HepG2 (cell line): Measurements from ENCODE around the gene CPSF7. TPM values are rescaled to one million over a fixed set of nuclear protein-coding genes. Genes with fewer than 3 reads are reported as not detected.

Source experiments
- ATAC-seq: fragments of 200-7000 bp; cut with Tn5 transposase; 3 replicates; pipeline ENCODE4 v1.9.1; 2020; ENCODE audit warnings: mild to moderate bottlenecking, moderate library complexity
- BruUV-seq: library from RNA; stranded (reverse); fragments of 400-500 nt; replicated peaks from 2 replicates; lab custom pipeline; 2021; lab: Mats Ljungman, UMichigan
- CTCF ChIA-PET: fragments of 300-600 bp; formaldehyde crosslinking; extraction: SDS; loops from one replicate; lab custom pipeline; 2021; ENCODE audit warnings: low total read pairs, inconsistent platforms, low intra/inter-chr PET ratio; lab: Yijun Ruan, JAX
- POLR2A ChIA-PET: fragments of 350-600 bp; sonication (Branson Sonifier 250); formaldehyde crosslinking; loops from one replicate; lab custom pipeline; 2020; ENCODE audit warnings: antibody characterized with exemption, inconsistent platforms; lab: Yijun Ruan, JAX
- DNase-seq: peaks from one replicate; pipeline ENCODE4 v3.0.0-alpha.2; 2015; ENCODE audit warnings: low spot score
- FAIRE-seq: peaks from 3 replicates; lab custom pipeline; 2011; peaks lifted over from hg19 to GRCh38; lab: Jason Lieb, UNC
- H2AFZ ChIP-seq: one replicate; pipeline ENCODE4 v1.6.1; 2011; ENCODE audit warnings: low read length, inconsistent platforms
- H3K27ac ChIP-seq: fragments of 300-600 bp; 3 replicates; pipeline ENCODE4 v1.8.0; 2011; ENCODE audit warnings: mixed run types, mild to moderate bottlenecking, mixed read lengths, low read length, inconsistent platforms; ENCODE audit not compliant: insufficient read depth; ENCODE audit errors: extremely low read length
- H3K27me3 ChIP-seq, 2 experiments: fragments of 200-600 bp in 1 of 2; 2 replicates in 1 of 2; 3 replicates in 1 of 2; pipeline versions ENCODE4 v1.6.0 to v1.8.0; 2011; ENCODE audit warnings: low read length in 2 of 2, mild to moderate bottlenecking in 2 of 2, moderate library complexity in 2 of 2, inconsistent platforms in 1 of 2; ENCODE audit not compliant: insufficient read depth in 2 of 2, control insufficient read depth in 1 of 2
- H3K36me3 ChIP-seq, 2 experiments: fragments of 200-600 bp in 1 of 2; replicated peaks in 1 of 2; 2 replicates in 1 of 2; 3 replicates in 1 of 2; pipeline versions ENCODE4 v1.5.1 to v1.8.0; 2011; ENCODE audit warnings: low read length in 2 of 2, inconsistent platforms in 1 of 2; ENCODE audit not compliant: insufficient read depth in 2 of 2, control insufficient read depth in 1 of 2
- H3K4me1 ChIP-seq: 2 replicates; pipeline ENCODE4 v1.5.1; 2012; ENCODE audit warnings: low read length, inconsistent platforms; ENCODE audit not compliant: insufficient read depth
- H3K4me2 ChIP-seq: 2 replicates; pipeline ENCODE4 v1.6.0; 2011; ENCODE audit warnings: low read depth, low read length, inconsistent platforms
- H3K4me3 ChIP-seq, 3 experiments: fragments of 200-600 bp in 1 of 3; sonication (generic), shearing (Covaris generic) in 1 of 3; replicated peaks in 1 of 3; 2 replicates each; pipeline ENCODE4 v1.5.1; 2011 to 2016; ENCODE audit warnings: low read length in 3 of 3, inconsistent platforms in 2 of 3, low read depth in 2 of 3, mild to moderate bottlenecking in 2 of 3, control low read depth in 1 of 3, mixed read lengths in 1 of 3; ENCODE audit not compliant: insufficient read depth in 1 of 3
- H3K79me2 ChIP-seq: one replicate; pipeline ENCODE4 v1.6.1; 2011; ENCODE audit warnings: low read length, inconsistent platforms; ENCODE audit not compliant: insufficient read depth
- H3K9ac ChIP-seq: 2 replicates; pipeline ENCODE4 v1.6.0; 2011; ENCODE audit warnings: mild to moderate bottlenecking, low read depth, low read length, inconsistent platforms; ENCODE audit not compliant: insufficient read depth
- H3K9me3 ChIP-seq: 2 replicates; pipeline ENCODE4 v1.5.1; 2012; ENCODE audit warnings: mild to moderate bottlenecking, low read length
- H4K20me1 ChIP-seq: 2 replicates; pipeline ENCODE4 v1.6.0; 2011; ENCODE audit warnings: inconsistent platforms, mild to moderate bottlenecking, low read length, moderate library complexity; ENCODE audit not compliant: insufficient read depth
- ADNP ChIP-seq: sonication (generic); formaldehyde crosslinking; IDR thresholded peaks from 2 replicates; pipeline ENCODE4 v1.4.0; 2020; ENCODE audit warnings: missing genetic modification reagents
- NFYC ChIP-seq: IDR thresholded peaks from 2 replicates; pipeline ENCODE4 v1.6.1; 2016; ENCODE audit warnings: missing genetic modification reagents, missing compliant biosample characterization
- REXO4 ChIP-seq: sonication (generic); formaldehyde crosslinking; IDR thresholded peaks from 2 replicates; pipeline ENCODE4 v1.8.0; 2022; ENCODE audit warnings: missing genetic modification reagents, mild to moderate bottlenecking, borderline replicate concordance
- YEATS2 ChIP-seq: sonication (generic); formaldehyde crosslinking; IDR thresholded peaks from 2 replicates; pipeline ENCODE4 v1.4.0; 2020; ENCODE audit warnings: missing genetic modification reagents, borderline replicate concordance
- ZNF773 ChIP-seq: sonication (generic); formaldehyde crosslinking; IDR thresholded peaks from 2 replicates; pipeline ENCODE4 v1.4.0; 2020; ENCODE audit warnings: missing genetic modification reagents, borderline replicate concordance
- ZNF83 ChIP-seq: sonication (generic); formaldehyde crosslinking; IDR thresholded peaks from 2 replicates; pipeline ENCODE4 v1.4.0; 2020; ENCODE audit warnings: missing genetic modification reagents, mild to moderate bottlenecking, borderline replicate concordance
- ZNF850 ChIP-seq: sonication (generic); formaldehyde crosslinking; conservative IDR thresholded peaks from 2 replicates; pipeline ENCODE4 v1.9.0; 2021; ENCODE audit warnings: mild to moderate bottlenecking, missing genetic modification reagents
- WGBS: methylation state at CpG from one replicate; pipeline ENCODE4 v1.1.6; 2017; ENCODE audit warnings: low lambda C conversion rate; 5-methylcytosine and 5-hydroxymethylcytosine counted together
- in situ Hi-C: cut with HindIII; loops from 2 replicates; pipeline ENCODE4 v1.10.0; 2017; ENCODE audit warnings: low pct_unique_long_range_greater_than_20kb; ENCODE audit not compliant: extremely low pct_ligation_motif_present
- intact Hi-C: fragments of 100-400 bp; cut with micrococcal nuclease; formaldehyde crosslinking; loops from one replicate; pipeline ENCODE4 v1.10.0; 2022; ENCODE audit not compliant: unreplicated experiment
- polyA plus RNA-seq, 8 experiments: library from polyadenylated mRNA; depleted of rRNA in 3 of 8; stranded (reverse) in 7 of 8; unstranded in 1 of 8; fragments of >200 nt; fragmentation: Illumina TruSeq in 4 of 8; extraction: Trizol in 4 of 8; gene quantifications; 2 replicates each; pipeline versions ENCODE4 v1.2.1 to v1.2.3, GENCODE V29; 2011 to 2016; ENCODE audit warnings: low read depth in 4 of 8, missing spikeins in 1 of 8, mixed read lengths in 1 of 8; ENCODE audit not compliant: insufficient read depth in 1 of 8
- total RNA-seq, 5 experiments: library from RNA; depleted of rRNA; stranded (reverse); fragments of >200 nt; fragmentation: Illumina TruSeq; extraction: Trizol; gene quantifications; 2 replicates each; pipeline ENCODE4 v1.2.3, GENCODE V29; 2016; ENCODE audit warnings: low read depth in 1 of 5
- TF ChIP-seq, protein P1 (sequence below): sonication (generic); formaldehyde crosslinking; IDR thresholded peaks from 2 replicates; pipeline ENCODE4 v1.4.0; 2020; ENCODE audit warnings: missing genetic modification reagents, borderline replicate concordance
- TF ChIP-seq, protein P2 (sequence below): sonication (generic); formaldehyde crosslinking; IDR thresholded peaks from 2 replicates; pipeline ENCODE4 v1.4.0; 2020; ENCODE audit warnings: missing genetic modification reagents
- TF ChIP-seq, protein P3 (sequence below): sonication (generic); formaldehyde crosslinking; IDR thresholded peaks from 2 replicates; pipeline ENCODE4 v1.8.0; 2022; ENCODE audit warnings: mild to moderate bottlenecking, missing genetic modification reagents

Gene CPSF7
- total and polyA plus RNA-seq, 2 of the 13 experiments (the other 11 are each of a cell fraction or from before 2014, with no cell fraction given) = 34.1 to 36.8 TPM

DNA sequence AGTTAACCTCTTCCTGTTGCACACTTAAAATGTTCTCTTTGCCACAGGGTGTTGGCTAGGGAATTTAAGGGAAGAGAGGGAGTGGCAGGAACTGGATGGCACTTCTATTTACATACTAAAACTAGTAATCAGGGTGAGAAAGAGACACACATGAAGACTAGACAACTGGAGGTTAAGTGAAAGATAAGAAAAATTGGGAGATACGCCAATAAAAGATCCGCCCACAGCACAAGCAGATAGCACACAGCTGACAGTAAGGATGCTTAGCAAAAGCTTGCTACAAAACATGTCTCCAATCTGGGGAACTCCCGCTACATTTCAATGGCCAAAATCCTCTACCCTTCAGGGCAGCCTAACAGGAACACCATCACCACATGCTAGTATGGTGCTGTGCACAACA, 12.8 kb downstream of the CPSF7 start:
- Histone ChIP-seq H3K9ac (no peak overlapping the region), H3K4me1 (no peaks in the 10 kb centered on the region), H3K27me3 (no peaks in the 10 kb centered on the region), H3K27ac (no peak overlapping the region), H3K4me3 (no peak overlapping the region), H3K36me3 (peaks cover 35 to 95% of the 10 kb centered on the region in 2 experiments), H3K79me2 (peaks cover 14% of the 10 kb centered on the region), H4K20me1 (no peaks in the 10 kb centered on the region), H3K9me3 (no peaks in the 10 kb centered on the region), H2AFZ (no peak overlapping the region), H3K4me2 (no peak overlapping the region)
- intact Hi-C loops = no loop called here
- ATAC-seq (no peak), DNase-seq (no peak), FAIRE-seq (no peak)
- 96% methylated on average over 3 of the region's 3 CpGs for WGBS
- BruUV-seq = no TSS peak
- no peak for TF ChIP-seq ADNP (CRISPR knock-in tag)
- TF ChIP-seq, protein P1, sequence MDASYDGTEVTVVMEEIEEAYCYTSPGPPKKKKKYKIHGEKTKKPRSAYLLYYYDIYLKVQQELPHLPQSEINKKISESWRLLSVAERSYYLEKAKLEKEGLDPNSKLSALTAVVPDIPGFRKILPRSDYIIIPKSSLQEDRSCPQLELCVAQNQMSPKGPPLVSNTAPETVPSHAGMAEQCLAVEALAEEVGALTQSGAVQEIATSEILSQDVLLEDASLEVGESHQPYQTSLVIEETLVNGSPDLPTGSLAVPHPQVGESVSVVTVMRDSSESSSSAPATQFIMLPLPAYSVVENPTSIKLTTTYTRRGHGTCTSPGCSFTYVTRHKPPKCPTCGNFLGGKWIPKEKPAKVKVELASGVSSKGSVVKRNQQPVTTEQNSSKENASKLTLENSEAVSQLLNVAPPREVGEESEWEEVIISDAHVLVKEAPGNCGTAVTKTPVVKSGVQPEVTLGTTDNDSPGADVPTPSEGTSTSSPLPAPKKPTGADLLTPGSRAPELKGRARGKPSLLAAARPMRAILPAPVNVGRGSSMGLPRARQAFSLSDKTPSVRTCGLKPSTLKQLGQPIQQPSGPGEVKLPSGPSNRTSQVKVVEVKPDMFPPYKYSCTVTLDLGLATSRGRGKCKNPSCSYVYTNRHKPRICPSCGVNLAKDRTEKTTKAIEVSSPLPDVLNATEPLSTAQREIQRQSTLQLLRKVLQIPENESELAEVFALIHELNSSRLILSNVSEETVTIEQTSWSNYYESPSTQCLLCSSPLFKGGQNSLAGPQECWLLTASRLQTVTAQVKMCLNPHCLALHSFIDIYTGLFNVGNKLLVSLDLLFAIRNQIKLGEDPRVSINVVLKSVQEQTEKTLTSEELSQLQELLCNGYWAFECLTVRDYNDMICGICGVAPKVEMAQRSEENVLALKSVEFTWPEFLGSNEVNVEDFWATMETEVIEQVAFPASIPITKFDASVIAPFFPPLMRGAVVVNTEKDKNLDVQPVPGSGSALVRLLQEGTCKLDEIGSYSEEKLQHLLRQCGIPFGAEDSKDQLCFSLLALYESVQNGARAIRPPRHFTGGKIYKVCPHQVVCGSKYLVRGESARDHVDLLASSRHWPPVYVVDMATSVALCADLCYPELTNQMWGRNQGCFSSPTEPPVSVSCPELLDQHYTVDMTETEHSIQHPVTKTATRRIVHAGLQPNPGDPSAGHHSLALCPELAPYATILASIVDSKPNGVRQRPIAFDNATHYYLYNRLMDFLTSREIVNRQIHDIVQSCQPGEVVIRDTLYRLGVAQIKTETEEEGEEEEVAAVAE (CRISPR knock-in tag) = no peak
- ChIA-PET CTCF (no interaction called here), POLR2A (interaction anchor here (1.6 kb wide), 1 partner anchor 15 kb away, joined by 6 read pairs; no protein-coding TSS in a partner anchor)
- in situ Hi-C loops = no loop called here

DNA sequence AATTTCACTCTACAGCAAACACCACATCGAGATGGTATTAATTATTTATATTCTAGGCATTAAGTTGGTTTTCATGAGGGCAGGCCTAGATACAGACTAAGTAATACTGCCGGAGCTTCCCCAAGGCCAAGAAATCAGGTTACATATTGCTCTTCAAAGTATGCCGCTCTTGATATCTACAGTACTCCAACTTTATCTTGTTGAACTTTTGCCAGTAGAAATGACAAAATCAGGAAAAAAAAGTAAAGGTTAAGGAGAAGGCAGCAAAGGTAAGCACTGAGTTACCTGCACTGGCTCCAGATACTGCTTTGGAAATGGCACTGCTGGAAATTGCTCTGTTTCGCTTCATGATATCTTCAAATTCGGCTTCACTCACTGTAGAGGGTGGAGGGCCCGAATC, 14.4 kb downstream of the CPSF7 start:
- no peaks in the 10 kb centered on the region for H3K9me3 ChIP-seq
- in situ Hi-C loops = no loop called here
- no peak overlapping the region for H3K4me2 ChIP-seq
- H2AFZ ChIP-seq = no peak overlapping the region
- no peaks in the 10 kb centered on the region for H3K4me1 ChIP-seq
- DNase-seq = no peak
- intact Hi-C loops = no loop called here
- H3K79me2 ChIP-seq = peaks cover 4% of the 10 kb centered on the region
- no peak overlapping the region for H3K27ac ChIP-seq
- H3K36me3 ChIP-seq = peaks cover 35 to 97% of the 10 kb centered on the region in 2 experiments
- ATAC-seq = no peak
- no TSS peak for BruUV-seq
- H3K4me3 ChIP-seq = no peak overlapping the region
- H4K20me1 ChIP-seq = no peaks in the 10 kb centered on the region
- H3K9ac ChIP-seq = no peak overlapping the region
- WGBS = 95% methylated on average over 6 of the region's 6 CpGs
- CTCF ChIA-PET = no interaction called here
- POLR2A ChIA-PET = interaction anchor here (2.8 kb wide), 1 partner anchor 14 kb away, joined by 9 read pairs; no protein-coding TSS in a partner anchor
- FAIRE-seq = no peak
- H3K27me3 ChIP-seq = no peaks in the 10 kb centered on the region
- TF ChIP-seq, protein P2, sequence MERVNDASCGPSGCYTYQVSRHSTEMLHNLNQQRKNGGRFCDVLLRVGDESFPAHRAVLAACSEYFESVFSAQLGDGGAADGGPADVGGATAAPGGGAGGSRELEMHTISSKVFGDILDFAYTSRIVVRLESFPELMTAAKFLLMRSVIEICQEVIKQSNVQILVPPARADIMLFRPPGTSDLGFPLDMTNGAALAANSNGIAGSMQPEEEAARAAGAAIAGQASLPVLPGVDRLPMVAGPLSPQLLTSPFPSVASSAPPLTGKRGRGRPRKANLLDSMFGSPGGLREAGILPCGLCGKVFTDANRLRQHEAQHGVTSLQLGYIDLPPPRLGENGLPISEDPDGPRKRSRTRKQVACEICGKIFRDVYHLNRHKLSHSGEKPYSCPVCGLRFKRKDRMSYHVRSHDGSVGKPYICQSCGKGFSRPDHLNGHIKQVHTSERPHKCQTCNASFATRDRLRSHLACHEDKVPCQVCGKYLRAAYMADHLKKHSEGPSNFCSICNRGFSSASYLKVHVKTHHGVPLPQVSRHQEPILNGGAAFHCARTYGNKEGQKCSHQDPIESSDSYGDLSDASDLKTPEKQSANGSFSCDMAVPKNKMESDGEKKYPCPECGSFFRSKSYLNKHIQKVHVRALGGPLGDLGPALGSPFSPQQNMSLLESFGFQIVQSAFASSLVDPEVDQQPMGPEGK (CRISPR knock-in tag) = no peak
- TF ChIP-seq YEATS2 = no peak
- no peak for TF ChIP-seq ZNF83
- TF ChIP-seq NFYC = no peak
- TF ChIP-seq, protein P3, sequence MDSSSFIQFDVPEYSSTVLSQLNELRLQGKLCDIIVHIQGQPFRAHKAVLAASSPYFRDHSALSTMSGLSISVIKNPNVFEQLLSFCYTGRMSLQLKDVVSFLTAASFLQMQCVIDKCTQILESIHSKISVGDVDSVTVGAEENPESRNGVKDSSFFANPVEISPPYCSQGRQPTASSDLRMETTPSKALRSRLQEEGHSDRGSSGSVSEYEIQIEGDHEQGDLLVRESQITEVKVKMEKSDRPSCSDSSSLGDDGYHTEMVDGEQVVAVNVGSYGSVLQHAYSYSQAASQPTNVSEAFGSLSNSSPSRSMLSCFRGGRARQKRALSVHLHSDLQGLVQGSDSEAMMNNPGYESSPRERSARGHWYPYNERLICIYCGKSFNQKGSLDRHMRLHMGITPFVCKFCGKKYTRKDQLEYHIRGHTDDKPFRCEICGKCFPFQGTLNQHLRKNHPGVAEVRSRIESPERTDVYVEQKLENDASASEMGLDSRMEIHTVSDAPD (CRISPR knock-in tag) = no peak
- no peak for TF ChIP-seq REXO4 (CRISPR knock-in tag)
- no peak for TF ChIP-seq ZNF850 (CRISPR knock-in tag)
- TF ChIP-seq ZNF773 (CRISPR knock-in tag) = no peak
